Activated CD8-positive, alpha-beta memory T cell treated with anti-CD3 and anti-CD28 coated beads for 24 hours (primary cell): ENCODE data around the gene LAMC1.

Experiments
- DNase-seq: peaks from one replicate; pipeline ENCODE4 v3.0.0-alpha.2; 2020

LAMC1 gene

GRCh38 chr1:183023146-183023600, at the start of gene LAMC1:
Gene LAMC1 (plus strand): TSS chr1:183023420. CDS start chr1:183023717, 297 bp downstream.
- peak; percentile 58 for DNase-seq

DNA sequence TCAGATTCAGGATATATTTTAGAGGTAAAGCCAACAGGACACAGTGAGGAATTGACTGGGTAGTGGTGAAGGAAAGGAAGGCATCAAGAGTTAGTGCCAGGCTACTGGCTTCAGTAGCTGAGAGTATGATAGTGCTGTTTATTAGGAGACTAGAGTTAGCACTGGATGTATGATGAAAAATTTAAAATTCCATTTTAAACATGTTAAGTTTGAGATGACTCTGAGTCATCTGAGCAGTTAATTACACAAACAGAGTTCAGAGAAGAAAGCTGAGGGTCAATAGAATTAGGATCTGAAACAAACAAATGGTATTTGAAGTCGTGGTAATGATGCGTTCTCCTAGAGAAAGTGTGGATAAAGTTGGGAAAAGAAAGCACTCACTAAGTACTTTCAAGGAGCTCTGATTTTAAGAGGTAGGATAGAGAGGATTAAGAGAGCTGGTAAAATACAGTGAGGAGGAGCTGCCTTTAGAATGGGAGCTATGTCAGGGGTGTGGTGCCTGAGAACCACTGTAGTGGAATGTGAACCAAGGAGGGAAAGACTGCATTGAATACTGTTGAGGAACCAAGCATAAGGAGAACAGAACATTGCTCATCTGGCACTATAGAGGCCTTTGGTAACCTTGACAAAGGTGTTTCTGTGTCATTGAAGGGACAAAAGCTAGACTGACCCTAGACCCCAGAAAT, 48.6 kb upstream of the LAMC1 start:
- no peak for DNase-seq

DNA sequence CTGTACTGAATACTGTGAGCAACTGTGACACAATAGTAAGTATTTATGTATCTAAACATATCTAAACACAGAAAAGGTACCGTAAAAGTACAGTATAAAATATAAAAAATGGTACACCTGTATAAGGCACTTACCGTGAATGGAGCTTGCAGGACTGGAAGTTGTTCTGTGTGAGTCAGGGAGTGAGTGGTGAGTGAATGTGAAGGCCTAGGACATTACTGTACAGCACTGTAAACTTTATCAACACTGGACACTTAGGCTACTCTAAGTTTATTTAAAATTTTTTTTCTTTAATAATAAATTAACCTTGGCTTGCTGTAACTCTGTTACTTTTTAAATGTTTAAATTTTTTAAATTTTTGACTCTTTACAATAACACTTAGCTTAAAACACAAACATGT, 45.7 kb upstream of the LAMC1 start:
- DNase-seq, result no peak

DNA sequence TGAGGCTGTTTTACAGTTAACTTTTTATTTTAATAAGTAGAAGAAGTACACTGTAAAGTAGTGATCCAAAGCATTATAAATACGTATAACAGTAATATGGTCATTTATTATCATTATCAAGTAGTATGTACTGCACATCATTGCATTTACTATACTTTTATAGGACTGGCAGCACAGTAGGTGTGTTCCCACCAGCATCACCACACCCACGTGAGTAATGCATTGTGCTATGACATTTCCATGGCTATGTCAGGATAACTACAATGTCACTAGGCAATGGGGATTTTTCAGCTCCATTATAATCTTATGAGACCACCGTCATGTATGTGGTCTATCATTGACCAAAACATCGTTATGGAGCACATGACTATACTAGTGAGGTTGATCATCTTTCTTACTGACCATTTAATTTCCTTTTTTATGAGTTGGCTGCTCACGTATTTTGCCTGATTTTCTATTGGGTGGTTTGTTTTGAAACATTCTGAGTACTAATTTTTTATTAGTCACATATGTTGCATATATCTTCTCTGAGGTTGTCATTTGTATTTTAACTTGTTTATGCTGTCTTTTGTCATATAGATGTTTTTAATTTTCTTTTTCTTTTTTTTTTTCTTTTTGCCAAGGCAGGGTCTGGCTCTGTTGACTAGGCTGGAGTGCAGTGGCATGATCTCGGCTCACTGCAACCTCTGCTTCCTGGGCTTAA, 44.9 kb upstream of the LAMC1 start:
- no peak for DNase-seq

DNA sequence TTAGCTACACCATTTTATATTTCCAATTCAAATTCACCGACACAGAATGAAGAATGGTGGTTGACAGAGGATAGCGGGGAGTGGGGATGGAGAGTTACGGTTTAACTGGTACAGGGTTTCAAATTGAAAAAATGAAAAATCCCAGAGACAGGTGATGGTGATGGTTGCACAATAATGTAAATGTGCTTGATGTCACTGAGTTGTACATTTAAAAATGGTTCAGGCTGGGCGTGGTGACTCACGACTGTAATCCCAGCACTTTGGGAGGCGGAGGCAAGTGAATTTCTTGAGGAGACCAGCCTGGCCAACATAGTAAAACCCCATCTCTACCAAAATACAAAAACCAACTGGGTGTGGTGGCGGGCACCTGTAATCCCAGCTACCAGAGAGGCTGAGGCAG, 39.1 kb upstream of the LAMC1 start:
- DNase-seq, result no peak

- no peak for DNase-seq
Observed at GRCh38 chr1:182984621-182985020, 38.6 kb upstream of the LAMC1 start.

DNA sequence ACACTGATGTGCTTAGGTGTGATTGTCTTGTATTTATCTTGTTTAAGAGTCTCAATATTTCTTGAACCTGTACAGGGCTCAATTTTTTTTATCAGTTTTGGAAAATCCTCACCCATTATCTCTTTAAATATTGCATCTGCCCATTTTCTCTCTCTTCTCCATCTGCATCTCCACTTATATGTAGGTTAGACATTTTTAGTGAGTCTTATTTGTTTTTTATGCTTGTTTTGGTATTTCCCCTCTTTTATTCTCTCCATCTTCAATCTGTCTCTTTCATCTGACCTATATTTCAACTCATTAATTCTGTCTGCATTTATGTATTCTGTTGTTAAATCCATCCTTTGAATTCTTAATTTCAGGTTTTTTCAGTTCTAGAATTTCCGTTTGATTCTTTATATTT, 37.3 kb upstream of the LAMC1 start:
- no peak for DNase-seq

- no peak for DNase-seq
Observed at GRCh38 chr1:182990413-182991144, 32.6 kb upstream of the LAMC1 start.

- no peak for DNase-seq
Observed at GRCh38 chr1:182993746-182994145, 29.5 kb upstream of the LAMC1 start.

DNA sequence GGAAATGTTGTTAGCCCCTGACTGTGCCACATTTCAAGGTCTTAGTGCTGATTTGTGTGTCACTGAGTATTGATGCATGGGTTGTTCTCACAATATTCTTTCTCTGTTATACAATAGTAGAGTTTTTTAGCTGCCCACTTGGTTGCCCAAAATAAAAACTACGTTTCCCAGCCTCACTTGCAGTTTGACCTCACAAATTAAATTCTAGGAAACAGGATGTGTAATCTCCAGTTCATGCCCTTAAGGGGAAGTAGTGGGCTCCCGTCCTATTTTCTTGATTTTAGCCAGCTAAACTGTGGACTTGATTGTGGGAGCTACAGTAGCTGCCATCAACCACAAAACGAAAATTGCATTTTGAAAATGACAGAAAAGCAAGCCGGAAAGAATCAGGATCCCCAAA, 27.3 kb upstream of the LAMC1 start:
- no peak for DNase-seq

DNA sequence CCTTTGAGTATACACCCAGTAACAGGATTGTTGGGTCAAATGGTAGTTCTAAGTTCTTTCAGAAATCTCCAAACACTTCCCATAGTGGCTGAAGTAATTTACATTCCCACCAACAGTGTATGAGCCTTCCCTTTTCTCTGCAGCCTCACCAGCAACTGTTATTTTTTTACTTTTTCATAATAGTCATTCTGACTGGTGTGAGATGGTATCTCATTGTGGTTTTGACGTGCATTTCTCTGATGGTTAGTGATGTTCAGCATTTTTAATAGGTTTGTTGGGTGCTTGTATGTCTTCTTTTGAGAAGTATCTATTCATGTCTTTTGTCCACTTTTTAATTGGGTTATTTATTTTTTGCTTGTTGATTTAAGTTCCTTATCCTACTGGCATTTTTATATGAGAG, 26.4 kb upstream of the LAMC1 start:
- no peak for DNase-seq

DNA sequence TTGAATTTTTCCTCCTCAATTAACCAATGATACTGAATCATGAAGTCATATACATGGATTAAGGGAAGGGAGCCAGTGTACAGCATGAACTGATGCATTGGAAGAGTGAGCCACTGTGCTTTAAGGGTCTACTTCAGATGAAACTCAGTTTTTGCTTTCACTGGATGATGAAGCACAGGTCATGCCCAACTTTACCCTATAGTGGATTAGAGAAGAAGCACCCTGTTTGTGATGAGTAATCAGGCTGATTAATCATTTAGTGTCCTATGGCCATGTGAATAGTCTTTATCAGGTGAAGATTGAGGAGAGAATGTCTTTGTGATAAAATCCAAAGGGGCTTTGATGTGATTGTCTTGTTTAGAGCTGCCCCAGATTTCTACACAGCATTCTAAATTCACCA, 24.7 kb upstream of the LAMC1 start:
- DNase-seq, result no peak

- no peak for DNase-seq
Observed at GRCh38 chr1:183000167-183000962, 22.9 kb upstream of the LAMC1 start.

DNA sequence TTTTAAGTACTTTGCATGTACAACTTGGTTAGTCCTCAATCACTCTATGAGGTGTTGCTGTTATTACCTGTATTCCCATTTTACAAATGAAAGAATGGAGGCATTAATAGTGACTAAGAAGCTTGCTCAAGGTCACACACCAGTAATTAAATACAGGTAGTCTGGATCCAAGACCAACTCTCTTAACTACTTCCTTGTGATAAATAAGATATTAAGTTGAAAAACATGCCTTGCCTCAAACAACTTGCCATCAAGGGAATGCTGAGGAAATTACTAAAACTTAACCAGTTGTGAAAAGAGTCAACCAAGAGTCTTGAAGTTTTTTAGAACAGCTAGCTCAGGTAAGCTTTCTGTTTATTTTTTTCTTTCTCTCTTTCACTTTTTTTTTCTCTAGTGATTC, 21.0 kb upstream of the LAMC1 start:
- DNase-seq, result no peak

DNA sequence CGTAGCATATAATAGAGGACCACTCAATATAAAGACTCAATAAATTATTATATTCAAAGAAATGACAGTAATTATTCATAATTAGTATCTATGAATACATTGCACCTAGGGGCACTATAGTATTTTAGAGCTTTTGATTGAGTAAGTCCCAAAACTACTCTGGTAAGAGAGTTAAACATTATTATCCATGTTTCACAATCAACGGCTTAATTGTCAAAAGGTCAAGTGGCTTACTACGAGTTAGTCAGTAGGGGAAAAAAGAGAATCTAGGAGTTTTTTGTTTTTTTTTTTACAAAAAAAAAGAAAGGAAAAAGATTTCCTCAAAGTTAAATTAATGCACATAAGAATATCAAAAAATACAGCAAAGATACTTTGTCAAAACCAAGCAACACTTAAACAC, 20.4 kb upstream of the LAMC1 start:
- no peak for DNase-seq

DNA sequence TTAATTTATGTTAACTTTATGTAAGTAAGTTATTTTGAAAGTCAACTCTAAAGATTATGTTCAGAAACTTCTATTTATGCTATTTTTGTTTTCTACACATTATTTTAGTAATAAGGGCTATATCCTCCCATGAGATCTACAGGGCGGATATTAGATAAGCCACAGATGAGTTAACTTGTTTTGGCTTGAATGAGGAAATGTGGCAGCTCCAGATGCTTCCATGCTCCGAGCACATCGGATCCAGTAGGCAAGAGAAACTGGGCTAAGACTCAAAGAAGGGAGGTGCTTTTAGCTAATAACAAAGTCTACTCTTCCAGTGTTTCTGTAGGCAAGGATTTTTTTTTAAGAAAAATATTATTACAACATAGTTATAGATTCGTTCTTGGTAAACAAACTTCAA, 20.0 kb upstream of the LAMC1 start:
- no peak for DNase-seq

- no peak for DNase-seq
Observed at GRCh38 chr1:183004141-183004540, 19.1 kb upstream of the LAMC1 start.

DNA sequence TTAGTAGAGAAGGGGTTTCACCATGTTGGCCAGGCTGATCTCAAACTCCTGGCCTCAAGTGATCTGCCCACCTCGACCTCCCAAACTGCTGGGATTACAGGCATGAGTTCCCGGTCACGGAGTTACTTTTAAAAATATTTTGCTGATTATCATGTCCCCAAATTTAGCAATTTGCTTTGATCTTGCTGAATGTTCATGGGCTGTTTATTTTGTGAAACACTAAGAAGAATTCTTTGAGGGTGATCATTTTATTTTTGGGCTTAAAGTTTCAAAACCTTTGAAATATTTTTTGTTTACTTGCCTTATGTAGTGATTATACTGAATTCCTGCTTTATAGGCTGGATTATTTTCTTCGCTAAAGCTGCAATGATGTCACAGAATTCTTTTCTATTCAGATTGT, 11.4 kb upstream of the LAMC1 start:
- no peak for DNase-seq

GRCh38 chr1:183012301-183012994, 10.8 kb upstream of the LAMC1 start:
- DNase-seq, result no peak

DNA sequence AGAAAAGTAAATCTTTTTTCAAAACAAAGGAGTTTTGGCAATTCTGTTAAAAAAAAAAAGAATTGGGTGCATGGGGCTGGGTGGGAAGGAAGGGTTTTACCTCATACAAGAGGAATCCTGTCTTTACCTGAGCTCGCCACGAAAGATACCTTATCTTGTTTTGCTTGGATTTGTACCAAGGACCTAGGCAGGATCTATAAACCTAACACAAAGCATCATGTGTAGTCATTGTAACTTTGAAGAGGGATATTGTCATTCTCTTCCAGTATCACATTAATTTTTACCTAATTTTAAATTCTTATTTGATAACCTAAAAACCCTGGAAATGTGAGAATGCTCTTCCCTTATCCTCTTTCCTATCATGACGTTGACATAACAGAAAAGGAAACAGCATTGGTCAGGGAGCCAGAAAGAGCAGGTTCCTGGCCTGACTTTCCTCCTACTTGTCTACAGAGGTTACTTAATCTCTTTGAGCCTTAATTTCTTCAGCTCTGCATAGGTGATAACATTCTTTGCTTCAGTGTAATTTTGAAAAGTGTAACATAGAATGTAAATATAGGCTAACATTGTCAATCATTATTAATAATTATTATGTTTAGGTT, 4.0 kb upstream of the LAMC1 start:
- no peak for DNase-seq

DNA sequence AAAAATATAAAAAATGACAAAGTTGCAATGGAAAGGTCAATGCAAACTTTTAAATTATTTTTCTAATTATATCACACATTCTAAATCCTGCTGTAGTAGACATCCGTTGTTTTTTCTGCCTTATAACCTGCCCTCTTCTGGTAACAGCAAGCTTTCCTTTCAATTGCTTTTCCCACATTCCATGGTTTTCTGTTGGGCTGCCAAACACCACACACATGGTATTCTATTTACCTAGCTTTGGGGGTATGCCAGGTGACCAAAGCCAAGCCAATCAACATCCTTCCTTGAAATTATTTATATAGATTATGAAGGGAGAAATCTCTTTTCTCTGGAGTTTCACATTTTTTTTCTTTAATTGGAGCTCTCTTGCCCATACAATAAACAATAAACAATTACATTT, 3.4 kb upstream of the LAMC1 start:
- no peak for DNase-seq
